ENCODE data around the gene ST8SIA5. TPM values are rescaled to one million over a fixed set of nuclear protein-coding genes. Genes with fewer than 3 reads are reported as not detected.

The ST8SIA5 gene
- total and polyA plus RNA-seq, 2 of the 4 experiments (the other 2 are of a cell fraction) = 0.03 TPM; not detected in 1

DNA sequence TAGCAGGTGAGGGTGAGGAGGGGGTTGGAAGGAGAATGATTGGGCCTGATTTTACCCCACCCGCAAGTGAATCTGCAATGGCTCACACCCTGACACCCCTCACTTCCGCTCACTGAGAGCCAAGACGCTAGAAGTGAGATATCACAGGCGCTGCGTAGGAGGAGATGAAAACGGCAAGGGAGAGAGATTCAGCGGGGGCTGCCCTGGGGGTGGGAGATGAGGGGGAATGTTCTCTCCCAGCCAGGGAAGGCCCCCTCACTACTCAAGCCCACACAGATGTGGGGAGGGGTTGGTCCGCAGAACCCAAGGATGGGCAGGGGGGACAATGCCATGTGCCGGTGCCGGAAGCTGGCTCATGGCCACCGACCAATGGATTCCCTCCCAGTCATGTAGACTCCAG lies 132.7 kb downstream of the ST8SIA5 start:
- Histone ChIP-seq H3K4ac (ENCODE audit: low read depth, low read length) (no peak overlapping the region), H3K9ac (ENCODE audit: low read depth, low read length) (no peak overlapping the region), H2AFZ (replicated peaks; ENCODE audit: low read length, poor library complexity) (no peak overlapping the region), H3K9me3 (ENCODE audit: control insufficient read depth, insufficient read depth, low read length) (no peaks in the 10 kb centered on the region), H4K20me1 (ENCODE audit: insufficient read depth, low read length) (no peaks in the 10 kb centered on the region), H3K14ac (replicated peaks; ENCODE audit: low read depth, low read length) (no peak overlapping the region), H2BK20ac (ENCODE audit: low read depth, low read length) (no peak overlapping the region), H2BK15ac (ENCODE audit: low read depth, low read length) (no peak overlapping the region), H2AK9ac (replicated peaks; ENCODE audit: low read depth, low read length, poor library complexity) (no peak overlapping the region), H3K4me2 (ENCODE audit: low read depth, low read length) (no peak overlapping the region), H3K18ac (ENCODE audit: low read depth, low read length) (no peak overlapping the region), H3K36me3 (ENCODE audit: control insufficient read depth, insufficient read depth, low read length) (no peaks in the 10 kb centered on the region), H4K8ac (ENCODE audit: low read depth in 2 of 2, low read length in 2 of 2) (no peak overlapping the region), H3K9me1 (ENCODE audit: insufficient read depth, low read length) (no peaks in the 10 kb centered on the region), H3K27ac (ENCODE audit: insufficient read depth, low read length) (no peak overlapping the region), H3K4me3 (ENCODE audit: insufficient read depth, low read depth, low read length) (no peak overlapping the region), H3K23ac (ENCODE audit: low read depth, low read length) (no peak overlapping the region), H2AK5ac (ENCODE audit: low read depth, low read length) (no peak overlapping the region), H3K79me1 (ENCODE audit: low read depth in 1 of 2, low read length in 2 of 2) (no peaks in the 10 kb centered on the region), H3K56ac (ENCODE audit: extremely low read depth, insufficient read depth, low read length) (no peak overlapping the region), H4K5ac (ENCODE audit: low read depth, low read length) (no peak overlapping the region), H3K27me3 (ENCODE audit: control insufficient read depth, insufficient read depth, low read length) (no peaks in the 10 kb centered on the region), H2BK5ac (ENCODE audit: low read depth, low read length, poor library complexity, severe bottlenecking) (no peak overlapping the region), H4K91ac (ENCODE audit: insufficient read depth, low read depth, low read length) (no peak overlapping the region), H2BK120ac (ENCODE audit: low read depth, low read length) (no peak overlapping the region), H3K4me1 (ENCODE audit: control insufficient read depth, insufficient read depth, low read length) (no peaks in the 10 kb centered on the region)
- ChIA-PET POLR2A (ENCODE audit: unreplicated experiment) (no interaction called here), CTCF (no interaction called here)
- dilution Hi-C loops (cut with HindIII; ENCODE audit: low sequenced_read_pairs, unreplicated experiment) (no loop called here), in situ Hi-C loops (cut with MboI; ENCODE audit: low sequenced_read_pairs) (no loop called here), intact Hi-C loops (cut with micrococcal nuclease) (no loop called here)
- 80% methylated on average over 1 of the region's 11 CpGs; no CpG with 5 or more reads in 1 of the 2 experiments for WGBS, 2 experiments (ENCODE audit: extremely low coverage in 2 of 2, insufficient read length in 1 of 2)
- TF ChIP-seq FOS (IDR thresholded peaks at IDR 0.05; ENCODE audit: low read depth, low read length) (no peak), RCOR1 (IDR thresholded peaks at IDR 0.05; ENCODE audit: insufficient replicate concordance, low read length) (no peak), MAFK (IDR thresholded peaks at IDR 0.05; ENCODE audit: low read depth, low read length) (no peak), RAD21 (IDR thresholded peaks at IDR 0.05; ENCODE audit: low read length) (no peak), RFX5 (IDR thresholded peaks at IDR 0.05; ENCODE audit: low read depth, low read length) (no peak), SMC3 (IDR thresholded peaks at IDR 0.05; ENCODE audit: low read depth, low read length) (no peak), MXI1 (IDR thresholded peaks at IDR 0.05; ENCODE audit: borderline replicate concordance, low read depth, low read length) (no peak), CEBPB (IDR thresholded peaks at IDR 0.05; ENCODE audit: low read depth, low read length) (no peak), NFE2L2 (IDR thresholded peaks at IDR 0.05; ENCODE audit: low read depth, low read length) (no peak), POLR2A (IDR thresholded peaks at IDR 0.05; ENCODE audit: low read depth, low read length) (no peak), BHLHE40 (IDR thresholded peaks at IDR 0.05; ENCODE audit: low read depth, low read length) (no peak), CHD1 (IDR thresholded peaks at IDR 0.05; ENCODE audit: low read depth, low read length) (no peak), CTCF (conservative IDR thresholded peaks at IDR 0.05; ENCODE audit: low read depth, low read length) (no peak), MAZ (IDR thresholded peaks at IDR 0.05; ENCODE audit: borderline replicate concordance, low read depth, low read length) (no peak)
- TF ChIP-seq, protein P1, sequence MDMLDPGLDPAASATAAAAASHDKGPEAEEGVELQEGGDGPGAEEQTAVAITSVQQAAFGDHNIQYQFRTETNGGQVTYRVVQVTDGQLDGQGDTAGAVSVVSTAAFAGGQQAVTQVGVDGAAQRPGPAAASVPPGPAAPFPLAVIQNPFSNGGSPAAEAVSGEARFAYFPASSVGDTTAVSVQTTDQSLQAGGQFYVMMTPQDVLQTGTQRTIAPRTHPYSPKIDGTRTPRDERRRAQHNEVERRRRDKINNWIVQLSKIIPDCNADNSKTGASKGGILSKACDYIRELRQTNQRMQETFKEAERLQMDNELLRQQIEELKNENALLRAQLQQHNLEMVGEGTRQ (IDR thresholded peaks at IDR 0.05; ENCODE audit: low read depth, low read length) = no peak
- TF ChIP-seq, protein P2, sequence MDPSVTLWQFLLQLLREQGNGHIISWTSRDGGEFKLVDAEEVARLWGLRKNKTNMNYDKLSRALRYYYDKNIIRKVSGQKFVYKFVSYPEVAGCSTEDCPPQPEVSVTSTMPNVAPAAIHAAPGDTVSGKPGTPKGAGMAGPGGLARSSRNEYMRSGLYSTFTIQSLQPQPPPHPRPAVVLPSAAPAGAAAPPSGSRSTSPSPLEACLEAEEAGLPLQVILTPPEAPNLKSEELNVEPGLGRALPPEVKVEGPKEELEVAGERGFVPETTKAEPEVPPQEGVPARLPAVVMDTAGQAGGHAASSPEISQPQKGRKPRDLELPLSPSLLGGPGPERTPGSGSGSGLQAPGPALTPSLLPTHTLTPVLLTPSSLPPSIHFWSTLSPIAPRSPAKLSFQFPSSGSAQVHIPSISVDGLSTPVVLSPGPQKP (IDR thresholded peaks at IDR 0.05; ENCODE audit: borderline replicate concordance, low read depth, low read length) = no peak
- DNase-seq = no peak
- no peak for ATAC-seq (ENCODE audit: low read depth)
- no TSS peak for BruUV-seq (replicated peaks)
